NCI-H345 treated with DMSO at 0.1 percent for 48 hours (cell line): Measurements from ENCODE around the gene FAM13A.
A peak's percentile ranks its signal among the peaks of the same experiment; 100 is the strongest.

Experiments used
- DNase-seq: peaks from one replicate; lab custom pipeline; 2025; ENCODE audit not compliant: unreplicated experiment; lab: John Stamatoyannopoulos, UW

The FAM13A gene

DNA sequence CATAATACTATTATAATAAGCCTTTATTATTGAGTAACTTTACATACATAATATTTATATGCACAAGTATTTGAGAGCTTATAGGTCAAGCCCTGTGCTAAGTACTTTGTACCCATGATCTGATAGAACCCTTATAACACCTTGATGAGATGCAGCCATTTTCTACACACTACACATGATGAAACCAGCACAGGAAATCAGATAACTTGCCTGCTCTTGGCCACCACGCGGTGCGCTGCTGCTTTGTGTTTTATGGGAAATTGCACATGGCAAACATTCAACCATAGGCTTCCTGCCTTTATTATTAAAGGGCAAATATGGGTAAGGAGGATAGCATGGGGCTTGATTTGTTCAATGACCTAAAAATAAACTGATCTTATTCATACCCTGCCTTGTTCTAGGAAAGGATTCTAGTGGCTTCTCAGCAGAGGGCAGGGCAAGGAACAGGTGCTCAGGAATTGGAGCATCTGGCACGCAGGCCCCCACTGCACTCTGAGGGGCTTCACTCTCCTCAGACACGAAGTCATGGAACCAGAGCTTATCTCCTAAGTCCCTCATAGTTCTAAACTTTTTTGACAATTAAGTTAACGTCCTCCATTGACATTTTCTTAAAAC lies 327.7 kb downstream of the FAM13A start:
- DNase-seq = no peak

GRCh38 chr4:88728146-88728545 lies 328.8 kb downstream of the FAM13A start:
- no peak for DNase-seq

GRCh38 chr4:88725986-88726385 lies 331.0 kb downstream of the FAM13A start:
- DNase-seq = no peak

GRCh38 chr4:88725143-88725542 lies 331.8 kb downstream of the FAM13A start:
- no peak for DNase-seq

DNA sequence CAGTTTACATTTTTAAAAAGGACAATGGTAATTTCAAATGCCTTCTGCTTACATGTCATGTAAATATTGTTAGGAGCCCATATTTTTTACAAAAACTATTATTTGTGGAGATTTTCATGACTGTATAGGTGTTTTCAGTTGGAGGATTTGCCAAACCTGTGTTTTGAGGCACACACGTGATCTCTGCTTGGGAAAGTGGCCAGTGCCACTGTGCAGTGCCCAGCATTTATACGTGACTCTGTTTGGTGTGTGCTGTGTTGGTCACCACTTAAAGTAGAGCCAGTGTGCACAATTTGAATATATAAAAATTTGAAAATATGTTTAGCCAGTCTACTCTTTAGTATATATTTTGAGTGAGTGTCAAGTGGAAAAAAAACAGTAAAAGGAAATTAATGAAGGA lies 332.6 kb downstream of the FAM13A start:
- DNase-seq = no peak

DNA sequence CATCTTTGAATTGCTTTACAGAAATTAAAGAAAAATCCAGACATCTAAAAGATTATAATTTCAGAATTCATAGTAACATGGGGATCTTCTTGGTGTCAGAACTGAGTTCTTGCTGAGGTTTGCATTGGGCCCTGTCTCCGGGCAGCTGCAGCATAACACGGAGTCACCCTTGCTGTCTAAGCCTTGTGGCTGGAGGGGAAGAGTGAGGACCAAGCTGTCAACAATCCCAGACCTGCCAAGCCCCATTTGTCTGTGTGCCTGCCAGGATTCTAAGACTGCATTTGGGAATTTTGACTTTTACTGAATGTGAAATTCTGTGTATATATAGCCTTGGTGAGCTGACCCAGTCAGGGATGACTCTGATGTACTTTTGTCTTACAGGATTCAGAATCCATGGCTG lies 334.2 kb downstream of the FAM13A start:
- DNase-seq = no peak

DNA sequence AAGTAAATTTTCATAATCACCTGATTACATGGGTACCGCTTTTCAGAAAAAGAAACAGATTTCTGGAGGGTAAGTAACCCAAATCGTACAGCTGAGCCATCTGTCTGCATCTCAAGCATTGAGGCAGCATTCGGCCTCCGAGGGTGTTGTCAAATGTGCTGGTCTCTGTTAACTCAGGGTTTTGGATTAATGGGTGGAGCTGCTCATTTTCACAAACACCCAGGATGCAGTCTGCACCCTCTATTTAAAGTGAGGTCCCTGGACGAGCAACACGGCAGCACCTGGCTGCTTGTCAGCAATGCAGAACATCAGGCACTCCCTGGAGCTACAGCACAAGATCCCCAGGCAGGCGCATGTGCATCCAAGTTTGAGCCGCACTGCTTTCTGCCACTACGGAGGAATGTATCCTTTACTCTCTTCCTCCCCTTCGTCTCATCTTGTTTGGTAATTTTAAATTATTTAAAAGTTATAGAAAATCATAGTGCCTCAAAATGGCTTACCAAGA lies 334.7 kb downstream of the FAM13A start:
- no peak for DNase-seq

GRCh38 chr4:88720451-88721428 lies 336.2 kb downstream of the FAM13A start:
- DNase-seq = no peak

GRCh38 chr4:88719381-88719780 lies 337.6 kb downstream of the FAM13A start:
- DNase-seq = no peak

DNA sequence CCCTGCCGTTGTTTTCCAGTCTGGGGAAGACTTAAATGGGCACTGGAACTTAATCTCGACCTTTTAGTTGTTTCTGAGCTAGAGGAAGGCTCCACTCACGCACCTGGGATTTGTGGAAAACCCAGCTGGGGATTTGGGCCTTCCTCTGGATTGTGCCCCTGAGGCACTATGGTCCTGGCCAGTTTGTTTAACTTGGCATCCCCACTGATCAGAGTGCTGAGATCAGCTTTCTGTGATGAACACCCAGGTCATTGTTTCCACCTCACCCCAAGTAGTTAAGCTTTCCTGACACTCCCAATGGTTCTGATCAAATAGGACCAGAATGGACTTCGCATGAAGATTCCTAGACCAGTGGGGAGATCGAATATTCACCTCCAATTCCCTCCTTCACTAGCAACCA lies 338.9 kb downstream of the FAM13A start:
- DNase-seq = no peak

GRCh38 chr4:88713782-88714181 lies 343.2 kb downstream of the FAM13A start:
- no peak for DNase-seq

- no peak for DNase-seq
Measured at GRCh38 chr4:88709989-88710388, 347.0 kb downstream of the FAM13A start.

DNA sequence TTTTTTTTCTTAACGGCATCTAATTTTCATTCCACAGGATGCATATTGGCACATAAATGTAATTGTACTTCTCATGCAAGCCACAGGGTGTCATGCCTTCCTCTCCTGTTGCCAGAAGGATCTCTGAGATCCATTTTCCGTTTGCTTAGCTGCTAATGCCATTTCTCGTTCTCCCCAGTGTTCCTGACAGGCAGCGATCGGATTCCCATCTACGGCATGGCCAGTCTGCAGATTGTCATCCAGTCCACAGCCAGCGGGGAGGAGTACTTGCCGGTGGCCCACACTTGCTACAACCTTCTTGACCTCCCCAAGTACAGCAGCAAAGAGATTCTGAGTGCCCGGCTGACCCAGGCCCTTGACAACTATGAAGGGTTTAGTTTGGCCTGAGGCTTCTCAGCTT lies 350.4 kb downstream of the FAM13A start:
- no peak for DNase-seq

- no peak for DNase-seq
Measured at GRCh38 chr4:88705805-88706492, 351.0 kb downstream of the FAM13A start.

DNA sequence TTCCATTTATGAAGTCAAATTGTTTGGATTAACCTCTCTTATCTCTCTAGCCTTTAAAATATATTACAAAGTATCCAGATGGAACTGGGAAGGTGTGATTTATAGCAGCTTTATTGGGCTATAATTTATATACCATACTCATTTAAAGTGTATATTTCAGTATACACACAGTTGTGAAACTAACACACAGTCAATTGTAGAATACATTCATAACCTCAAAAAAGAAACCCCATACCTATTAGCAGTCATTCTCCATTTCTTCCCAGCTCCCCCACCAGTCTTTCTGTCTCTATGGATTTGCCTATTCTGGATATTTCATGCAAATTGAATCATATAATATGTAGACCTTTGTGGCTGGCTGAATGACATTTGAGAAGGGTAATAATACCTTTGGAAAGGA lies 351.8 kb downstream of the FAM13A start:
- DNase-seq = no peak

DNA sequence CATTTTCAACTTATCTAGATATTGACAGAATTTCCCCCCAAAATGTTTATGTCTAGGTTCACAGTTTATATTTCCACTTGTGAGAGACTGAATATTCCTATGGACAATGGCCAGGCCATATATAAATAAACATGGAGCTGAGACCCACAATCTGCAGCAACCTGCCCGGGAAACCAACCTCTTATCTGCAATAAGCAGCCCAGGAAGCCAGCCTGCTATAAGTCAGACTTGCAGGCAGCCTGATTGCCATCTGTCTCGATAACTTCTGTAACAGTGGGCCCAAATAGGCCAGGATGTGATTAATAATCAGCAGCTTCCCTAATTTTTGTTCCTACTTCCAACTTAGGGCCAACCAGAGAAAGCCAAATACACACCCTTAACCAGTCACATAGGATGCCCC lies 354.2 kb downstream of the FAM13A start:
- no peak for DNase-seq

DNA sequence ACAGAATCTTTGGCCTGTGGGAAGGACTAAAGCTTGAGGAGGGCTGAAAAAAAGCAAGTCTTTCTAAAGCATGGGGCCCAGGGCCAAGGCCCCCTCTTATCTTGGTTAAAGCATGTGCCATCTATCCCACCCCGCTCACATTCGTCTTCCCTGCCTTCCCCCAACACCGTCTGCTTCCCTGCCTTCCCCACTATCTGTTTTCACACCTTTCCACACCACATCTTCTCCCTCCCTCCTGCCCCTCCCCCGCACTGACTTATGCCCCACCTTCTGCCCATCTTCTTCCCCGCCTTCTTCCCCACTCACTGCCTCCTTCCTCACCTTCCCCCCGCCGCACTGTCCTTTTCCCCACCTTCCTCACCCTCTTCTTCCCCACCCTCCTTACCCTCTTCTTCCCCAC lies 358.5 kb downstream of the FAM13A start:
- no peak for DNase-seq

GRCh38 chr4:88697588-88698329 lies 359.2 kb downstream of the FAM13A start, which contains the start of gene NAP1L5:
TSS of gene NAP1L5 (minus strand) at chr4:88697829. CDS start at chr4:88697754, 75 bp downstream.
- peak; percentile 51 for DNase-seq

- no peak for DNase-seq
Measured at GRCh38 chr4:88697141-88697540, 359.8 kb downstream of the FAM13A start.

DNA sequence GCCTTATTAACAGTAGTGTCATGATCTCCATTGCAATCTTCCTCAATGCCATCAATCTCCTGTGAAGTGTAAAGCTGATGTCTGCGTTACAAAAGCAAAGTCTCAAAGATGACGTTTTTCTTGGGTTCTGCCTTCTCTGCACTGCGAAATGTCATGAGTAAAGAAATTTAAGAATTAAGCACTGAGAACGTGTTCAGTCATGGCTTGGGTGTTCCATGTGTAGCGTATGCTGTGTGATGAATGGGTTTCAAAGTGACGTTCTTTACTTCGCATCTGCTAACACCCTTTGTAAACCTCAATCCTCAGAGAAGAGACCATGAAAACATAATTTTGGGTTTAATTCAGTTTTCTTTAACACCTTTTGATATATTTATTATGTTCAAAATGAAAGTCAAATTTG lies 360.4 kb downstream of the FAM13A start:
- no peak for DNase-seq

- DNase-seq = no peak
Measured at GRCh38 chr4:88693792-88694191, 363.2 kb downstream of the FAM13A start.
